NCI-H128 (cell line): ENCODE data around the gene EEIG1.
A peak's percentile ranks its signal among the peaks of the same experiment; 100 is the strongest.

Experiments
- DNase-seq: peaks from one replicate; lab custom pipeline; 2025; ENCODE audit not compliant: unreplicated experiment; lab: John Stamatoyannopoulos, UW

Gene EEIG1

DNA sequence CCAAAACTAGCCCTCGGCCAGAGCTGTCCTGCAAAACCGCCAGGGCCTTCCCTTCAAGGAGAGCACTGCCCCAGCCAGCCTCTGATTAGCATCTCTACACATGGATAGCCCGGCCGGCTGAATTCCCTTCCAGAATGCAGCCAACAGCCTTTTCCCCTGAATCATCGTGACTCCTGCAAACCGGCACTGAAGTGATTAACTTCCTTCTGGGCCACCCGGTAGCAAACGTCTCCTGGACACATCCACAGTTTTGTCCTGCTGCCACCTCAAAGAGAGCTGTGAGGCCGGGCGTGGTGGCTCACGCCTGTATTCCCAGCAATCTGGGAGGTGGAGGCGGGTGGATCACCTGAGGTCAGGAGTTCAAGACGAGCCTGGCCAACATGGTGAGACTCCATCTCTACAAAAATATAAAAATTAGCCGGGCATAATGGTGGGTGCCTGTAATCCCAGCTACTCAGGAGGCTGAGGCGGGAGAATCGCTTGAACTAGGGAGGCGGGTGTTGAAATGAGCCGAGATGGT lies 21.1 kb upstream of the EEIG1 start:
- no peak for DNase-seq

DNA sequence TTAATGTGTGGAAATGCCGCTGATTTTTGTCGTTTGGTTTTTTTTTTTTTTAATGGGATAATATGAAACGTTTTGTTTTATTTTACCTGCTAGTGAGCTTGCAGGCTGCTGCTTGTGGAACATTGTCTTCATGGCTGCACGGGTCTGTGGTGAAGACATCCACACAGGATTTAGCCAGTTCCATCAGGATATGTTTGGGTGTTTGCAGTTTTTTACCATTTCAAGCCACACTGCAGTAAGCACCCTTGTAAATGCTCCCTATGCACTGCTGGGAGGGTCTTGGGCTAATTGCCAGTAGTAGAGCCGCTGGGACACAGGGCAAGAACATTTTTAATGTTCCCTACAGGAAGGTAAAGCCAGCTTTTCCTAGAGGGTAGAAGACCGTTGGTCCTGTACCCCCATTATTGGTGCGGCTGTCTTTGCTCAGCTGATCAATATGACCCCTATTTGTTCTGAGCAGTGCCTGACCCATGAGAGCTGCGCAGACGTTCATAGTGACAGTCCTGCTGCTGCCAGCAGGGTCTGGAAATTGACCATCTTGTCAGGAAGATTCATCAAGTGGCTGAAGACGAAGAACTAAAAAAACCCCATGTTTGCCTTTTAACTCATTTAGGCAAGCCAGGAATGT lies 20.5 kb upstream of the EEIG1 start:
- DNase-seq, result no peak

DNA sequence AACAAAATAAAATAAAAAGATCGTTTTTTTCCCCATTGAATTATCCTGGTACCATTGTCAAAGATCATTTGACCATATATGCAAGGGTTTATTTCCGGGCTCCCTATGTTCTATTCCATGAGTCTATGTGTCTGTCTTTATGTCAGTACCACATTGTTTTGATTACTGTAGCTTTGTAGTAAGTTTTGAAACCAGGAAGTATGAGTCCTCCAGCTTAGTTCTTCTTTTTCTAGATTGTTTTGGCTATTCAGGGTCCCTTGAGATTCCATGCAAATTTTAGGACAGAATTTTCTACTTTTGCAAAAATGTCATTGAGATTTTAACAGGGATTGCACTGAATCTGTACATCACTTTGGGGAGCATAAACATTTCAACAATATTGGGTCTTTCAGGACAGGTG lies 18.7 kb upstream of the EEIG1 start:
- DNase-seq, result no peak

DNA sequence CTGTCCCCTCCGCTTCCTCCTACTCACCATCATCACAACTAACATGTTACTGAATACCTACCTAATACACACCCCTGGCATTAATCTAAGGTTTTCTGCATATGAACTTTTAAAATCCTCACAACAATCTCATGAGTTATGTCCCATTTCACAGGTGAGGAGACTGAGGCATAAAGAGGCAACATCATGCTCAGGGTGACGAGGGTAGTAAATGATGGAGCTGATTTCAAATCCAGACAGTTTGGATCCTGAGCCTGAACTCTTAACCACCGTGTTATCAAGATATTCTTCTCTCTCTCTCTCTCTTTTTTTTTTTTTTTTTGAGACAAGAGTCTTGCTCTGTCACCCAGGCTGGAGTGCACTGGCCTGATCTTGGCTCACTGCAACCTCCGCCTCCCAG lies 12.9 kb upstream of the EEIG1 start:
- no peak for DNase-seq

DNA sequence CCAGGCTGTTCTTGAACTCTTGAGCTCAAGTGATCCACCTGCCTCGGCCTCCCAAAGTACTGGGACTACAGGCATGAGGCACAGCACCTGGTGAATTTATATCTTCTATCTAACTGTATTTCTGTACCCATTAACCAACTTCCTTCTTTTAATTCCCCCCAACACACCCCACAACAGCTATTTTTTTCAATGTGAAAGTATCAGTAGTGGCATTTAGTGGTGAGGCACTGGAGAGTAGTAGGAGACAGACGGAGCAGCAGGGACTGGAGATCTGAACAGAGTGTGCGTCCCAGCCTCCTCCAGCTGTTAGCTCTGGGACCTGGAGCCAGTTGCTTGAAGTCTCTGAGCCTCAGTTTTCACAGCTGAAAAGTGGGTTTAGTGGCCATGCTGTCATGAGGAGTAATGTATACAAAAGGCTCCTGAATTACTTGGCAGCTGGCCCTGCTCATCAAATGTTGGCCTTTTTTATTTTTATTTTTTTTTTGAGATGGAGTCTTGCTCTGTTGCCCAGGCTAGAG lies 11.0 kb upstream of the EEIG1 start:
- no peak for DNase-seq

DNA sequence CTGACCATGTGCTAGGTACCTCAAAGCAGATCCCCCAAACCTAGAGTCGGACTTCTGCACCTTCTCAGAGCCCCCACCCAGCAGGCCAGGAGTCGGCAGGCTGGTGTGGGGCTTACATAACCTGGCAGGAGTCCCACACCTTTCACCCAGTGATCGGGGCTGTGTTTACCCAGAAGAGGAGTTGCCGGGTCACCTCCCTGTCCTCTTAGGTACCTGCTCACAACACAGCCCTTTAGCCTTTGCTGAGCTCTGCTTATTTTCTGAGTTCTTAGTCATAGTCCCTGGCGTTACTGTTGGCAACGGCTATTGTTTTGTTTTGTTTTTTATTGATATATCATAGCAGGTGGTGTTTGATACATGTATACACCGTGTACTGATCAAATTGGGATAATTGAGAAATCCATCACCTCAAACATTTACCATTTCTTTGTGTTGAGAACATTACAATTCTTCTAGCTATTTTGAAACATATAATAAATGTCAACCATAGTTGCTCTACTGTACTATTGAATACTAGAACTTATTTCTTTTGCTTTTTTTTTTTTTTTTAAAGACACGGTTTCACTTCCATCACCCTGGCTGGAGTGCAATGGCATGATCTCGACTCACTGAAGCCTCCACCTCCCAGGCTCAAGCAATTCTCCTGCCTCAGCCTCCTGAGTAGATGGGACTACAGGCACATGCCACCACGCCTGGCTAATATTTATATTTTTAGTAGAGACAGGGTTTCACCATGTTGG lies 10.4 kb upstream of the EEIG1 start:
- DNase-seq, result no peak

DNA sequence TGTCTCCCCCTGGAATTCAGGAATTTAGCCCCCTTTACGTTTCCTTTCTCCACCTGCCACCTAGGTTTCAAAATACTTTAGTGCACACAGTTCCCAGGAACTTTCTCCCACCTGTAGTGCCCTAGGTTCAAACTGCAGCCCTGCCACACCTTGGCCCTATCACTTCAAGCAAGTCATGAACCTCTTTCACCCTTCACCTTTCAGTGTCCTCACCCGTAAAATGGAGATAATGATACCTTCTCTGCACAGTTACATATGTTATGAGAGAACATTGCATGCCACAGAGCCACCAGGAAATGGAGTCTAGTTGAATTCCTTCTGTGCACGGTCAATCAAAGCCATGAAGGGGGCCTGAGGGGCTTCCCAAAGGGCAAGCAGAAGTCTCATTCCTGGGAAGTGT lies 9.8 kb upstream of the EEIG1 start:
- DNase-seq, result no peak

DNA sequence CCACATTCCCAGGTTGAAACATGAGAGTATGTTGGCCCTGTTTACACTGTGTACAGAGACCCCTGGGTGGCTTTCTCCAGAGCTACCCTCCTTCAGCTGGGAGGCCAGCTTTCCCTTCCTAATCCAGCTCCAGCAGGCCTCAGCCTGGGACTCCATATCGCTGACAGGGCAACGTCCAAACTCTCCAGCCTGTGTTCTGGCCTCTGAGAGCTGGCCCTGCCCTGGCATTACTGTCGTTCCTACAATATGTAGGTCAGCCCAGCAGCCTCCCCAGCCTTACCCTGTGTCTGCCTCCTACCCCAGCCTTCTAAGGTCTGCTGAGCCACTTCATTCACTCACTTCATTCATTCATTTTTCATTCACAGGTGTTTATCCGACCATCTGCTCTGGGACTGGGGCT lies 8.3 kb upstream of the EEIG1 start:
- DNase-seq, result no peak

DNA sequence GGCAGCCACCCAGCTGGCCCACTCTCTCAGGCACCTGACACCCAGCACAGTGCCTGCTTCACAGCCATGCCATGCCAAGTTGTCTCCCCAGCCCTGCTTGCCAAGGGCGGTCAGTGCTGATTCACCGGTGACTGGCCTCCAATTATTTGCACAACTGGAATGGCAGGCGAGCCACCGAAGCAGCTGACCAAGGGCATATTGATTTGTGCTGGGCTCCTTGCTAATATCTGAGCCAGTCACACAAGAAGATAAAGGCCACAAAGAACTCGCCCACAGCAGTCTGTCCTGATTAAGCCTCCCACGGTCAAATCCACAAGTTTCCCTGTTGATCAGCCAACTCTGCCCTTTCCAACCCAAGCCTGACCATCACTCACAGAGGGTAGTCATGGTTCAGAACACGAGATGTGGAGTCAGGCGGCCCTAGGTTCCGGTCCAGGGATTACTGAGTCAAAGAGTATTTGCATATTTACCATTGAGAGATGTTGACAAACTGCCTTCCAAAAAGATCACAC lies 6.4 kb upstream of the EEIG1 start:
- no peak for DNase-seq

DNA sequence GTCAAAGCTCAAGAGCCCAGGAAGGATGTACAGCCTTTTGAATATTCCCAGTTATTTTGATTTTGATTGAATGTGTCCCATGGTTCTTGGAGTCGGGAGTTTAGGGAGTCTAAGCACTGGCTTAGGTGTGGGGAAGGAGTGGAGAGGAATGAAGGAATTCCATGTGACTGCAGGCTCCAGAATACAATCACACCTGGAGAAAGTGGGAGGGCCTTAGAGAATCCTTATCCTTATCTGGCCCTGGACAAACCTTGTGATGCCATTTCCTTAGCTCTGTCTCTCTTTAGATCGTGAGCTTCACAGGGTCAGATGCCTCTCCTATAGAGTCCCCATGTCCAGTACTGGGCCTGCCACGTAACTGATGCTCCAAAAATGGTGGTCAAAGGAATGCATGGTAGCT lies 4.2 kb upstream of the EEIG1 start:
- DNase-seq, result no peak

DNA sequence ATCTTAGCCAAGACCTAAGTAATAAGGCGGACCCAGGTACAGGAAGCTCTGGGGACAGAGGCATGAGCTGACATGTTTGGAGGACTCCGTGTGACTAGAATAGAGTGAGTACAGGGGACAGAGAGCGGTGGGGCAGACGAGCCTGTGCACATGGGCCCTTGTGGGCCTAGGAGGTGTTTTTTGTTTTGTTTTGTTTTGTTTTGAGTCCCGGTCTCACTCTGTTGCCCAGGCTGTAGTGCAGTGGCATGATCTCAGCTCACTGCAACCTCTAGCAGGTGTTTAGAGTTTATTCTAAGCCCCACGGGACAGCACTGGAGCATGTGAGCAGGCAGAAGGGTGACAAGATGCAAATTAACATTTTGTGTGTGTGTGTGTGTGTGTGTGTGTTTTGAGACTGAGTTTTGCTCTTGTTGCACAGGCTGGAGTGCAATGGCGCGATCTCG lies 3.1 kb upstream of the EEIG1 start:
- DNase-seq, result no peak

DNA sequence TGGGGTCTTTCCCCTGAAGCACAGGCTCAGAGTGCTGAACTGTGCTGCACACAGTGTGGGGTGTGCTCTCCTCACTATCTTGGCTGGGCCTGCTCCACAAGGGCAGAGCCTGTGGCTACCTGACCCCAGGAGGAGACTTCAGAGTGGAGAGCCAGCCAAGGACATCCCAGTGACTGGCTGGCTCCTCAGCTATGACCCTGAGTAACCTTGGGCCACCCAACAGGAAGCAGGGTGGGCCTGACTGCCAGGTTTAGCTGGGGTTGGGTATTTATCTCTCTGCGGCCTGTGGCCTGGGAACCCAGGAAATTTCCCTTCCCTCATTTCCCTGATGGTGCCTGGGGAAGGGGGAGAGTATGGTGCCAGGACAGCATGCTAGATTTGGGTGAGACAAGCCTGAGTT lies 2.1 kb upstream of the EEIG1 start:
- DNase-seq, result no peak

DNA sequence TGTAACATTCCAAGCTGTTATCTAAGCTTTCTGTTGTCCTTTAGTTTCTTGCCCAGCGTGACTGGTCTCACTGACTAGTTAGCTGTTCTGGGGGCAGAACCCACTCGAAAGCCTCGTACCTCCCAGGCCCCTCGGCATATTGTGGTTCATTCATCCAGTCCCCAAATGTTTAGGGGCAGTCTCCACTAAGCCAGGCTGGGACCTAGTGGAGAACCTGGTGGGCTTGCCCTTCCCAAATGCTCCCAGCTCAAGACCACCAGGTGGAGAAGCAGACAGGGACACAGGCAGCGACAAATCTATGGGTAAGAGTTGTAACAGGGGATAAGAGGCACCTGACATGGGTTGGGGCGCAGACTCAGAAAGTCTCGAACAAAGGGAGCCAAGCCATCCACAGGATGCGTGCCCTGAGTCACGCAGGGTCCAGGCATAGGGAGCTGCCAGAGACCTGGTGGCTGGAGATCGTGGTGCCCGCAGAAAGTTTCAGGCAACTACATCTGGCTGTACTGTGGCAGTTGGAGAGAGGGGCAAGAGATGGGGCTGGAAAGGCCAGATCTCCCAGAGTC lies 851 bp upstream of the EEIG1 start:
- DNase-seq, result no peak

DNA sequence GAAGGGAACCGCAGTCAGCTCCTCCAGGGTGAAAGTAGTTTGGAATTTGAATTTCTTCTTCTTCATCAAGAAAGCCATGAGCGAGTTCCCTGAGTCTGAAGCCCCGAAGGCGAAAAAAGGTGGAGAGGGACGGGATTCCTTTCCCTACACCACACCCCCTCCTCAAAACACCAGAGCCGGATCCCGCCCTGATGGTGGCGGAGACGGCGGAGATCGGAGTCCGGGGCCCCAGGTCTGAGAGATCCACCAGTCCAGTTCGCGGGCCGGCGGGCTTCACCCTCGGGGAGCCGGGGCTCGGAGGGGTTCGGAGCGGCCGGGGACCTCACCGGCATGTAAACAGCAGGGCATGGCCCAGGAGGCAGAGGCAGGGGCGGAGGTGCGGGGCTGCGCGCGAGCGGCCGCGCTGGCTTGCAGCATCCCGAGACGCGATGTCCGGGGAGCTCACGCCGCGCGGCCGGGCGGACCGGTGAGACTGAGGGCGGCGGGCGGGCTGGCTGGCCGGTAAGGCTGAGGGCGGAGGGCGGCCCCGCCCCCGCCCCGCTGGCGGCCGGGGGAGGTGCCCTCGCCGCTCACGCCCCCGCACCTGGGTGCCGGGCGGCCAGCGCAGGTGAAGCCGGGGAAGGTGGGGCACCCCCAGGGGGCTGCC lies 606 bp downstream of the EEIG1 start:
- DNase-seq, result no peak

DNA sequence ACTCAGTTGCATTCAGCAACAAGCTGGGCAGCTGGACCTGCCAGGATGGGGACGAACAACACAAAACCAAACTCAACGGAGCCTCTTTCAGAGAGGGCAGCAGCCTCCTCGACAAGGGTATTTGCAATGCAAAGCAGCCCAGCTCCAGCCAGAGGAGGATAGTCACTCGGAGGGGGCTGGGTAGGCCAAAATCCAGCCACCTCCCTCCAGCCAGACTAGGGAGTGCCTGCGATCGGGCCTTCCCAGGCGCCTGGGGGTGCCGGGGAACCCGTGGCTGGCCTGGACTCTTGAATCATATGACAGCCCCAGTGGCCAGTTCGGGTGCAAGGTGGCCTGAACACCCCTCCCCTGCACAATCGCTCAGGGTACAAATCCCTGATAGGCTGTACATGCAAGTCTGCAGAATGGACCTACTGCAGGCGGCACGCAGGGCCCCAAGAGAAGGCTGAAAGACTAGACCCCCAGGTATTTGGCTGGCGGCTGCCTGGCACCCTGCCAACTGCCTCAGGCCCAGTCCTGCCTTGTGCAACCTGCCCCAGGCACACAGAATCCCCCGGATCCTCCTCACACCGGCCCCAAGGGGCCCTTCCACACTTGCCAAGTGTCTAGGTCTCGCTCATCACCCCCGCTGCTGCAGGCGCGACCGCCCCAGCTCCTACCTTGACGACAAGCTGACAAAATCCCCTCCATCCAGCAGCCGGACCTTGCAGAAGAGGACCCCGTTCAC lies 1.3 kb downstream of the EEIG1 start:
- DNase-seq, result no peak

DNA sequence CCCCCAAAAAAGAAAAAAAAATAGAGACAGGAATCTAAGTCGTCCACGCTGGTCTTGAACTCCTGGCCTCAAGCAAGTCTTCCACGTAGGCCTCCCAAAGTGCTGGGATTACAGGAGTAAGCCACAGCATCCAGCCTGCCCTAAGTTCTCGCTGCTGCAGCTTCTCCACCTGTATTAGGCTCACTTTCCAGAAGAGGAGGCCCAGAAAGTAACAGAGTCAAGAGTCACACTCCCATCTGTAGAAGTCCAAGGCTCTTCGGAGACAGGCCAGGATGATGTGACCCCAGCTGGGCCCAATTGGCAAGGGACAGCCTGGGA lies 1.8 kb downstream of the EEIG1 start:
- DNase-seq, result no peak

DNA sequence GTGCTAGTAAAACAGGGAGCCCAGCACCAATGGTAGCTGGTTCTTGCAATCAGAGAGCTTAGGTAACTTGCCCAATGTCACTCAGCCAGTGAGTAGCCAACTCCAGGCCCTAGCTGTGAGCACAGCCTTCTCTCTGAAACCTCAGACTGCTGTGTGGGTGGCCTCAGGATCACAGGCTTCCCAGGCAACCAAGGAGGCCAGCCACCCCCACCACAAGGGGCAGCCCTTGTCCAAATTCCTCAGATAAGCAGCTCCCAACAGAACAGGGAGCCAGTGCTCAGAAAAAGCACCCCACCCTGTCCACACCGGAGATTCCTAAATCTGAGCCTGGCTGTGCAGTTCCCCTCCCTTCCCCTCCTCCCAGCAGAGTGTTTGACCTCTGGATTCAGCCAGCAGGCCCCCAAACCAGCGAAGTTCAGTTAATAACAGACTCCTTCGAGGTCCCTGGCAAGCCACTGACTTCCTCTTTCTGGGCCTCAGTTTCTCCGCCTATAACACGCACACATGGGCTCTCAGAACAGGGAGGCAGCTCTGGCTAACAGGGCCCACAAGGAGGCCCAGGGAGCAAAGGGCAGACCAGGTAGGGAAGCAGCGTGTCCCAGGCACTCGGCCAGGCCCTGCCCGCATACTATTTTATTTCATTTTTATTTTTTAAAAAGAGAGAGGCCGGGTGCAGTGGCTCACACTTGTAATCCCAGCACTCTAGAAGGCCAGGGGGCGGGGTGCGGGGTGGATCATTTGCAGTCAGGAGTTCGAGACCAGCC lies 2.7 kb downstream of the EEIG1 start:
- no peak for DNase-seq

DNA sequence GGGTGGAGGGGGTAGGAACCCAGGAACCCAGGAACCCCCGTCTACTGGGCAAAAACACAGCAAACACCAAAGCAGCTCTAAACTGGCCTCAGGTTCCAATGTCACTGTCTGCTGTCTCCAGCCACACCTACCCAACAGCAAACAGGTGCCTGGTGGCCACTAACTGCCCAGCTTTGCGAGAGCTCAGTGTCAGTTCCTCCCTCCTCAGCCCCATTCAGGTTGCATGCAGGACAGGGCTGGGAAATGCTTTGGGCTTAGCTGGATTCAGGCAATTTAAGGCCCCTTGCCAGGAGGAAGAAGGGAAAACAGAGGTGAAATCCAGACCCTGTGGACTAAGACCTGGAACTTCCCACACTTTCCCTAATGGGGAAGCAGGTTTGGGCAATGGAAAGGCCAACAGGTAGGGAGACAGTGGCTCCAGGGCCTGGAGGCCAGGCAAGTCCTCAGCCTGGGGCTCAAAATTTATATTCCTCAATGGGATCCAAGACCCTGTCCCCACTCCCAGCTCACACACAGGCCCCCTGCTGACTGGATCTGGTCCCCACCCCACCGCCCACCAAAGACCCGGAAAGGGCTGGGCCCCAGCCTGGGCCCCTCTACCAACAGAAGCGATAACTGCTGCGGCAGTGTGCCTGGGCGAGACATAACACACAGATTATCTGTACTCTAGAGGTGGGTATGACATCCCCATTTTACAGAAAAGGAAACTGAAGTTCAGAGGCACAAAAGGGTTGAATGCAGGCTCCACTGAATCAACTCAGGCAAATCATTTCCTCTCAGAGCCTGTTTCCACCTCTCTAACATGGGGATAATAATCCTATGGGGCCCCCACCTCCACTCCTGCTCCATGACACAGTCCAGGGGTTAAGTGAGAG lies 3.5 kb downstream of the EEIG1 start:
- no peak for DNase-seq

DNA sequence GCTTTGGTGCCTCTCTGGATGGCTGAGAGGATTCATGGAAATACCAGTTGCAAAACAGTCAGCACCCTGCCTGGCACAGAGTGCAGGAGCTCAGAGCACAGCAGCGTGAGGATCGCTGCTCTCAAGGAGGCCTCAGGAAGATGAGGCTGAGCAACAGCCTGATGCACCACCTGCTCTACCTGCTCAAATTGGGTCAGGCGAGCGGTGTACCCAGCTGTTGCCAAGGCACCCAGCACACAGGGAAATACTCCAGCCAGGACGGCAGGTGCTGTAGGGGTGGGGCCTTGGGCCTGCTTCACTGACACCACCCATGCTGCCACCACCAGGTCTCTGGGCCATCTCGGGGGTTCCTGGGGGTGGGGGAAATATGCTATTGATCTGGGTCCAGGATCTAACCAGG lies 4.3 kb downstream of the EEIG1 start:
- DNase-seq, result peak; percentile 65
